Activated CD8-positive, alpha-beta memory T cell treated with anti-CD3 and anti-CD28 coated beads for 4 hours (primary cell): ENCODE measurements around the gene WDR86.

Experiments
- DNase-seq, 2 donors: peaks; one replicate each; pipeline ENCODE4 v3.0.0-alpha.2; 2020; ENCODE audit warnings: low read depth in 2 of 2

The WDR86 gene

DNA sequence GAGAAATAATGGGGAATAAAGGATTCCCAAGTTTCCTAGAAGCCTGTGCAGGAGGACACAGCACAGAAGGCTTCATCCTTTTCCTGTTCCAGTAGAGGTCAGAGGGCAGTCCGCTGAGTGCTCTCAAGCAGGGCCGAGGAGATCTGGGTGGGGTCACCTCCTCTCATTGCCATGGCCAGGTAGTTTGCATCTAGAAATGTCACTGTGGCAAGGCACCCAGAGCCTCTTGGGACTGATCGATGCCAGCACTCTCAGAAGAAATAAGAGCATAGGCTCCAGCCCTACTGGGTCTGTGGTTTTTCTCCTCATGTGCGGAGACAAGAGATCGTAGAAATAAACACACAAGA lies 60.4 kb downstream of the WDR86 start:
- no peak for DNase-seq

- no peak for DNase-seq
Measured at GRCh38 chr7:151348970-151349369, 60.9 kb downstream of the WDR86 start.

GRCh38 chr7:151347200-151347599 lies 62.6 kb downstream of the WDR86 start:
- no peak for DNase-seq

DNA sequence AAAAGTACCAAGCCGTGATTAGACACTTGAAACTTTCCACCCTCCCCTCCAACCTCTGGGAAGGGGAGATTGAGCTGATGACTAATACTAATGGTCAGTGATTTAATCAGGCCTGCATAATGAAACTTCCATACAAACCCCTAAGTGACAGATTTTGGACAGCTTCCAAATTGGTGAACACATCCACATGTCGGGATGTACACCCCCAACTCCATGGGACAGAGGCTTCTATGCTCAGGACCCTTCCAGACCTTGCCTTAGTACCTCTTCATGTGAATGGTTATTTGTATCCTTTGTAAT lies 63.4 kb downstream of the WDR86 start:
- no peak for DNase-seq

GRCh38 chr7:151345576-151346469 lies 64.0 kb downstream of the WDR86 start:
- no peak for DNase-seq

DNA sequence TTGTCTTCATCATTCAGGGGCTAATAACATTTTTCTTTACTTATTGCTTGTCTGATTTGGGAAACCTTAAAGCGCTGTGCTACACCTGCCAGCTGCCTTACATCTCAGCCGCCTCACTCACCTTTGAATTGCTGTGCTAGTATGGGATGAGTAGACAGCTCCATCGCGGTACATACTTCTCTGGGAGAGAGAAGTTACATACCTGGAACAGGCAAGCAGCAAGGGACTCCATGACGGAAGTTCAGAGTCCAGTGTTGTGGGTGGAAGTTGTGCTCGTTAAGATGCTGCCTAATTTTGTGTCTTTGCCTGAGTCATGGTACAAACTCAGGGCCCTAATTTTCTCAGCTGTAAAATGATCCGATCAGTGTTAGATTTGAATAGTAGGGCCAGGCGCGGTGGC lies 66.3 kb downstream of the WDR86 start:
- no peak for DNase-seq

GRCh38 chr7:151342811-151343210 lies 67.0 kb downstream of the WDR86 start:
- no peak for DNase-seq

- no peak for DNase-seq
Measured at GRCh38 chr7:151342102-151342646, 67.7 kb downstream of the WDR86 start.

GRCh38 chr7:151341357-151342101 lies 68.3 kb downstream of the WDR86 start, which contains the start of gene NUB1:
TSS of gene NUB1 (plus strand) at chr7:151341812. CDS start at chr7:151345350, 3,538 bp downstream.
- DNase-seq: peak; percentile 83 to 86

GRCh38 chr7:151340794-151341356 lies 69.0 kb downstream of the WDR86 start:
- no peak for DNase-seq

DNA sequence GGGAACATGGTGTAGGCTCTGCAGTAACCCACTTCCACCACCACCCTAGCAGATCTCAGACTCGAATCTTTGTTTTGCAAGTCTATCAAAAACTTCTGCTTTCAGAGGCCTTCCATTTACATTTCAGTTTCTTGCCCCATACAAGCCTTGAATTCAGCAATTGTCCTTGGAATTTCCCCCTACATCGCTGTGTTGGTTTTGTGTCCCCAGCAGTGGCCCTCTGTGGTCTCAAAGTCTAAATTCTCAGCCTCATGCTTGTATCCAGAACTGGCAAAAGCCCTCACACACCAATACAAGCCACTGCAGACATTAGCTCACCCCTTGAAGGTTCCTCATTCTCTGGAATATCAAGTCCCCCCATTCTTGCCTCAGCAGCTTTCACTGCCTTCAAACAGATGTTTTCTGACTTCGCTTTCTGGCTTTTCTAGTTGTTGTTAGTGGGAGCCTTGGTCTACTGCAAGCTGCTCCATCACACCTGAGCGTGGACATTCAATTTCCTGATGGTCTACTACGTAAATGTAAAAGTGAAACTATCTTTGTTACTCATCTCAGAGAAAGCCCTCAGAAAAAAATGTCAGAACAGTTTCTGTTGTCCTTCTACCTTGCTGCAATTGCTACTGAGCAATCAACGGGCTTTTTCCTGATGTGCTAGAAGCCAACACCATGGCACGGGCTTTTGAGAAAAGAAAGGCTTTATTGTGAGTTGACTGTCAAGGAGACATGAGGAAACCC lies 70.0 kb downstream of the WDR86 start:
- DNase-seq: no peak

DNA sequence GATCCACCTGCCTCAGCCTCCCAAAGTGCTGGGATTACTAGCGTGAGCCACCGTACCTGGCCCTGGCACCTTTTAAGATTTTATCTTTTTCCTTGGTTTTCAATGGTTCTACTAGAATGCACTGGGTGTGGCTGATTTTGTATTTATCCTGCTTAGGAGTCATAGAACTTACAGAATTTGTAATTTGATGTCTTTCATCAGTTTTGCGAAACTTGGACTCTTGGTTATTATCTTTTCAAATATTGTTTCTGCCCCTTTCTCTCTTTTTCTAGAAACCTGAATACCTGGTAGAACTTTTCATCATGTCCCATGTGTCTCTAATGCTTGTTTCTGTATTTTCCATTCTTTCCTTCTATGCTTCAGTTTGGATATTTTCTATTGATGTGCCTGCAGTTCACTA lies 71.0 kb downstream of the WDR86 start:
- DNase-seq: no peak

DNA sequence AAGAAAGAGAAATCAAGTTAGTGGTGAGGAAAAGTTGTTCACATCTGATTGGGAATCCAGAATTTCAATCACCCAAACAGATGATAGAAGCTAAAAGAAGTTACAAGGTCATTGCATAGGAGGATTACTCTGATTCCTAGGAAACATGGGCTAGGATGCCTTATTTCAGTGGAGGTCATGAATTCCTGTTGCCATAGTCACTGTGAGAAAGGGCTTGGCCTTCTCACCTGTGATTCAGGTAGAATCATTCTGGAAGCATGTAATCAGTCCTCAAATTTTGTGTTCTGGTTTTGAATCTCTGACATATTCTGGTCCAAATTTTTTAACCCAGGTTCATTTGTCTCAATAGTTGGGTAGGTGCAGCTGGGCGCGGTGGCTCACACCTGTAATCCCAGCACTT lies 72.5 kb downstream of the WDR86 start:
- DNase-seq: no peak

GRCh38 chr7:151336027-151336708 lies 73.7 kb downstream of the WDR86 start:
- no peak for DNase-seq

DNA sequence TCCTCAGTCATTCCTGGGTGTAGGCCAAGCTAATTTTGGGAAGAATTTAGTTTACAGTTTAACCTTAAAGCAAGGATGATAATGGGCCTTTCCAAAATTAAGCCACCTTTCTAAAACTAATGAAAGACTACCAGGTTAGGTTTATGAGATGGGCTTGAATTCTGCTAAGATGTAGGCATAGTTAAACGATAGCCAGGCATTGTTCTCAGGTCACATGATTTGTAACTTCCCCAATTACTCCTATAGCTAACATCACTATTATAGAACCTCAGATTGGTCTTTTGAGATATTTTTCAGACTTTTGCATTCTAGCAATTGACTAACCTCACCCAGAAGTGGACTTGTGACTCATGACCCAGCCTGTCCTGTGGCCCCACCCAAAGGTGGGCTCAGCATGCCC lies 75.2 kb downstream of the WDR86 start:
- DNase-seq: no peak
